Measurements from ENCODE around the gene ZIM2.

DNA sequence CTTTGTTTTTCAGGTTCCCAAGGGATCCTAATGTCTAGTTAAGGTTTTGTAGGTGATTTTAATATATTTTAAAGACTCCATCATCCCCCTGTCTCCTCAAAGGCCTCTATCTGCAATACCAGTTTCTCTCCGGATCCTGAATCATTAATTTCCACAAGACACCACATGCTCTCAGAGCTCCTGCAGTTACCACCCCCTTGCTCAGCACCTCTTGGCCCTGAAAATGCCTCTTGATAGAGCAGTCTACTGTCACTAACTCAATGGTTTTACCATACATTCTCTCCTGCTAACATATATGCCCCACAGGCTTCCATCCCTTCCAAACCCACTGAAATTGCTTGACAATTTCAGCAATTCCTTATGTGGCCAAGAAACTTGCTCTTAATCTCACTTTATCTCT lies 1.9 kb upstream of the ZIM2 start:
- TF ChIP-seq CTCF (IDR thresholded peaks at IDR 0.05 in 2 of 3, conservative IDR thresholded peaks at IDR 0.05 in 1 of 3; ENCODE audit: borderline replicate concordance in 1 of 3, insufficient read depth in 1 of 3, low read depth in 2 of 3, low read length in 2 of 3) (no peak), POLR2AphosphoS5 (IDR thresholded peaks at IDR 0.05; ENCODE audit: low read depth, low read length) (no peak), ZNF274 (IDR thresholded peaks at IDR 0.05; ENCODE audit: low read depth, low read length) (no peak), SP1 (IDR thresholded peaks at IDR 0.05; ENCODE audit: low read depth) (no peak), ZFX (IDR thresholded peaks at IDR 0.05) (no peak), SIN3A (IDR thresholded peaks at IDR 0.05; ENCODE audit: low read depth) (no peak), RAD21 (IDR thresholded peaks at IDR 0.05; ENCODE audit: low read depth) (no peak), EZH2 (IDR thresholded peaks at IDR 0.05) (no peak), CBX3 (IDR thresholded peaks at IDR 0.05; ENCODE audit: low read depth) (no peak), EGR1 (IDR thresholded peaks at IDR 0.05; ENCODE audit: low read depth) (no peak), POLR2A (IDR thresholded peaks at IDR 0.05; ENCODE audit: borderline replicate concordance, extremely low read depth, insufficient read depth, insufficient read length) (no peak), ELF1 (IDR thresholded peaks at IDR 0.05; ENCODE audit: borderline replicate concordance, low read depth) (no peak), EZH2phosphoT487 (IDR thresholded peaks at IDR 0.05; ENCODE audit: borderline replicate concordance) (no peak)
- TF ChIP-seq, protein P1, sequence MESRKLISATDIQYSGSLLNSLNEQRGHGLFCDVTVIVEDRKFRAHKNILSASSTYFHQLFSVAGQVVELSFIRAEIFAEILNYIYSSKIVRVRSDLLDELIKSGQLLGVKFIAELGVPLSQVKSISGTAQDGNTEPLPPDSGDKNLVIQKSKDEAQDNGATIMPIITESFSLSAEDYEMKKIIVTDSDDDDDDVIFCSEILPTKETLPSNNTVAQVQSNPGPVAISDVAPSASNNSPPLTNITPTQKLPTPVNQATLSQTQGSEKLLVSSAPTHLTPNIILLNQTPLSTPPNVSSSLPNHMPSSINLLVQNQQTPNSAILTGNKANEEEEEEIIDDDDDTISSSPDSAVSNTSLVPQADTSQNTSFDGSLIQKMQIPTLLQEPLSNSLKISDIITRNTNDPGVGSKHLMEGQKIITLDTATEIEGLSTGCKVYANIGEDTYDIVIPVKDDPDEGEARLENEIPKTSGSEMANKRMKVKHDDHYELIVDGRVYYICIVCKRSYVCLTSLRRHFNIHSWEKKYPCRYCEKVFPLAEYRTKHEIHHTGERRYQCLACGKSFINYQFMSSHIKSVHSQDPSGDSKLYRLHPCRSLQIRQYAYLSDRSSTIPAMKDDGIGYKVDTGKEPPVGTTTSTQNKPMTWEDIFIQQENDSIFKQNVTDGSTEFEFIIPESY (IDR thresholded peaks at IDR 0.05; ENCODE audit: extremely low read depth, insufficient replicate concordance, low read length): no peak
